Neuronal stem cell (in vitro differentiated cells): ENCODE data around the gene POLR3A.

ENCODE experiments used
- DNase-seq: peaks from one replicate; pipeline ENCODE4 v3.0.0-alpha.2; 2013; ENCODE audit warnings: low spot score
- H2AFZ ChIP-seq: one replicate; pipeline ENCODE4 v1.6.1; 2013; ENCODE audit warnings: mild to moderate bottlenecking, low read length, inconsistent platforms
- H2AK5ac ChIP-seq: 2 replicates; pipeline ENCODE4 v1.6.1; 2013; ENCODE audit warnings: low read depth, mild to moderate bottlenecking, inconsistent platforms, low read length, moderate library complexity, mixed read lengths
- H2BK120ac ChIP-seq: 2 replicates; pipeline ENCODE4 v1.6.1; 2013; ENCODE audit warnings: low read depth, mild to moderate bottlenecking, inconsistent platforms, low read length, moderate library complexity, mixed read lengths
- H2BK12ac ChIP-seq: one replicate; pipeline ENCODE4 v1.6.1; 2013; ENCODE audit warnings: low read length, inconsistent platforms
- H2BK15ac ChIP-seq: 2 replicates; pipeline ENCODE4 v1.6.1; 2013; ENCODE audit warnings: mild to moderate bottlenecking, low read length, inconsistent platforms, mixed read lengths
- H2BK5ac ChIP-seq: one replicate; pipeline ENCODE4 v1.6.1; 2013; ENCODE audit warnings: inconsistent platforms, mild to moderate bottlenecking, low read length, moderate library complexity
- H3K14ac ChIP-seq: one replicate; pipeline ENCODE4 v1.6.1; 2013; ENCODE audit warnings: low read length, inconsistent platforms
- H3K18ac ChIP-seq: 2 replicates; pipeline ENCODE4 v1.6.1; 2013; ENCODE audit warnings: low read length, inconsistent platforms
- H3K23ac ChIP-seq: 2 replicates; pipeline ENCODE4 v1.6.1; 2013; ENCODE audit warnings: low read depth, mild to moderate bottlenecking, mixed read lengths, low read length, inconsistent platforms; ENCODE audit not compliant: poor library complexity
- H3K27ac ChIP-seq: replicated peaks from 3 replicates; pipeline ENCODE4 v1.5.1; 2013; ENCODE audit warnings: low read length, inconsistent platforms
- H3K27me3 ChIP-seq, 3 experiments: 2 replicates each; pipeline ENCODE4 v1.6.1; 2013; ENCODE audit warnings: low read length in 3 of 3, mild to moderate bottlenecking in 2 of 3, inconsistent platforms in 1 of 3, low read depth in 1 of 3, mixed read lengths in 1 of 3, moderate library complexity in 1 of 3; ENCODE audit not compliant: control insufficient read depth in 3 of 3, insufficient read depth in 3 of 3
- H3K36me3 ChIP-seq, 2 donors: replicated peaks in 1 of 2; 2 replicates each; pipeline ENCODE4 v1.6.1; 2013; ENCODE audit warnings: low read length in 2 of 2; ENCODE audit not compliant: control insufficient read depth in 2 of 2, insufficient read depth in 2 of 2
- H3K4ac ChIP-seq: 2 replicates; pipeline ENCODE4 v1.6.1; 2013; ENCODE audit warnings: inconsistent platforms, mild to moderate bottlenecking, low read length, moderate library complexity
- H3K4me1 ChIP-seq, 2 donors: 1 replicate in 1 of 2; 2 replicates in 1 of 2; pipeline ENCODE4 v1.6.1; 2013; ENCODE audit warnings: low read length in 2 of 2, low read depth in 1 of 2; ENCODE audit not compliant: control insufficient read depth in 2 of 2, insufficient read depth in 1 of 2
- H3K4me2 ChIP-seq: one replicate; pipeline ENCODE4 v1.6.1; 2013; ENCODE audit warnings: mild to moderate bottlenecking, low read length, inconsistent platforms; ENCODE audit not compliant: insufficient read depth, poor library complexity, severe bottlenecking
- H3K4me3 ChIP-seq, 2 donors: 2 replicates each; pipeline ENCODE4 v1.5.1; 2013; ENCODE audit warnings: low read length in 2 of 2, mild to moderate bottlenecking in 2 of 2, inconsistent platforms in 1 of 2, moderate library complexity in 1 of 2
- H3K79me1 ChIP-seq: one replicate; pipeline ENCODE4 v1.6.1; 2013; ENCODE audit warnings: low read depth, mild to moderate bottlenecking, inconsistent platforms, low read length, moderate library complexity
- H3K9ac ChIP-seq: one replicate; pipeline ENCODE4 v1.6.1; 2013; ENCODE audit warnings: mild to moderate bottlenecking, low read depth, low read length, inconsistent platforms; ENCODE audit not compliant: poor library complexity
- H3K9me3 ChIP-seq, 2 donors: replicated peaks in 1 of 2; 2 replicates each; pipeline versions ENCODE3 to v1.6.1; 2013; ENCODE audit warnings: low read length in 2 of 2, mild to moderate bottlenecking in 2 of 2, inconsistent platforms in 1 of 2, low read depth in 1 of 2, mixed read lengths in 1 of 2, moderate library complexity in 1 of 2; ENCODE audit not compliant: control insufficient read depth in 2 of 2, insufficient read depth in 1 of 2
- H4K8ac ChIP-seq: one replicate; pipeline ENCODE4 v1.6.1; 2013; ENCODE audit warnings: low read depth, mild to moderate bottlenecking, inconsistent platforms, low read length, moderate library complexity
- H4K91ac ChIP-seq: one replicate; pipeline ENCODE4 v1.6.1; 2013; ENCODE audit warnings: low read length, low read depth, mild to moderate bottlenecking, inconsistent platforms; ENCODE audit not compliant: poor library complexity
- WGBS, 2 donors: extraction: QIAGEN DNeasy Blood & Tissue Kit; methylation state at CpG; one replicate each; pipeline ENCODE4 v1.1.7; 2013; ENCODE audit warnings: missing lambda C conversion rate in 2 of 2, mixed read lengths in 1 of 2; ENCODE audit not compliant: insufficient read length in 2 of 2, insufficient replicate concordance in 1 of 2; ENCODE audit errors: extremely low coverage in 2 of 2; 5-methylcytosine and 5-hydroxymethylcytosine counted together

POLR3A gene

DNA sequence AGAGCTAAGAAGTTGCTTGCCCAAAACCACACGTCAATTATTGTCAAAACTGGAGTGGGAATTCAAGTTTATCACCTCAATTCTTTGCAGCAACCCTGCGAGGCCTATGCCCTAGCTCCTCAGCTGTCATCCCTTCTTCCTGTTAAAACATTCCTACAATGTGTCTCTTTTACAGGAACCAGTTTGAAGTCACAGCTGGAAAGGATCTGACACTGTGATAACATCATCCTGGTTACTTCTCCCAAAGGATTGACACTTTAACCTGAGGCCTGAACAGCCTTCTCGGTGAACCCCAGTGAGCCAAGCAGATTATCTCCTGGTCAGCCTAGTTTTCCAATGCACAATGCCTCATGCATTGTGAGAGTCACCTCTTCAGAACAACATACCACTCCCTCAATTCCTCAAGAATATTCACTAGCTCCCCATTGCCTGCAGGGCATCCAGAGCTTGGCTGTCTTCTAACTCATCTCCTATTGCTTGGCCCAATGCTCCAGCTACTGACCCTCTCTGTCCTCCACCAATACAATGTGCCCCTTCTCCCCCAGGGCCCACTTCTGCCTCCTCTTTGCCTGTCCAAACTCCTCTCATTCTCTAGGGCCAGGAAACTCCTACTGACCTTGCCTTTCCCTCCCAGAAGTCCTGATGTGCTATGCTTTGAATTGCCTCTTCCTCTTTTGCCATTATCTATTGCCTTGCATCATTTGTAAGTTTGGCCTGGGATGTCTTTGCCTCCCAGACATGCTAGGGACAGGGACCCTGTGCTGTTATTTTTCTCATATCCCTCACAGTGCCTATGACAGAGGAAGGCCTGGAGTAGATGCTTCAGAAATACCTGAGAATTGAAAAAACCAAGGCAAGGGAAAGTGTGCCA is 92.4 kb downstream of the POLR3A start:
- Histone ChIP-seq H3K4ac (no peak overlapping the region), H2AFZ (no peak overlapping the region), H2AK5ac (no peak overlapping the region), H2BK120ac (no peak overlapping the region), H3K4me1 (peaks cover 0 to 3% of the 10 kb centered on the region in 2 donors), H3K9me3 (peaks cover 0 to 2% of the 10 kb centered on the region in 2 donors), H3K79me1 (no peaks in the 10 kb centered on the region), H3K27ac (no peak overlapping the region), H4K91ac (no peak overlapping the region), H3K9ac (no peak overlapping the region), H3K27me3 (no peaks in the 10 kb centered on the region), H2BK5ac (no peak overlapping the region), H3K23ac (no peak overlapping the region), H3K4me2 (no peak overlapping the region), H2BK12ac (no peak overlapping the region), H3K36me3 (no peaks in the 10 kb centered on the region), H2BK15ac (no peak overlapping the region), H3K14ac (no peak overlapping the region), H3K18ac (no peak overlapping the region), H4K8ac (no peak overlapping the region), H3K4me3 (no peak overlapping the region)
- no peak for DNase-seq
- no CpG with 5 or more reads among the region's 3 CpGs for WGBS, 2 donors

DNA sequence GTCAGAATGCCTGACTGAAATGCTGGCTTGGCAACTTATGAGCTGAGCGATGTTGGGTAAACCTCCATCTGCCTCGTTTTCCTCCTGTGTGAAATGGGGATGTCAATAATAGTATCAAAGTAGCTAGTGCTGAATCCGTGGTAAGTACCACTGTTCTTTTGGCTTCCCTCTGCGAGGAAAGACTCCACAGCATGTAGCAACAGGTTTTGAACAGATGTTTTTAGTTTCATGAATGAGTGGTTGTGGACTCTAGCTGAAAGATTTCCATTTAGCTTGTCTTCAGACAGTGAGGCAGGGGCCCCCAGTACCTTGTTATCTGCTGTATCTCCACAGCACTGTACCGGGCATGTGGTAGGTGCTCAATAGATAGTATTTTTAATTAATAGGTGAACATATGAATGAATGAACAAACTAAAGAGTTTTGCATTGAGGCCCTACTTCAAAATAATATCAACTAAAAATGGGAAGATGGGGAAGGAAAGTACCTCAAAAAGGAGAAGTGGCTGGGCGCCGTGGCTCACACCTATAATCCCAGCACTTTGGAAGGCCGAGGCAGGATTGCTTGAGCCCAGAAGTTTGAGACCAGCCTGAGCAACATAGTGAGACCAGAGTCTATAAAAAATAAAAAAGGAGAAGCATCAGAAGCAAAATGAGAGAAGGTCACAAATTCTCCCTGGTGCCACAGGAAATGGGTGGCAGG is 97.1 kb downstream of the POLR3A start:
- no peak overlapping the region for H4K8ac ChIP-seq
- H3K4me2 ChIP-seq = no peak overlapping the region
- no peak overlapping the region for H2BK120ac ChIP-seq
- peaks cover 3 to 6% of the 10 kb centered on the region in 2 donors for H3K4me1 ChIP-seq
- H2BK15ac ChIP-seq = no peak overlapping the region
- no peak overlapping the region for H3K9ac ChIP-seq
- H3K4ac ChIP-seq = no peak overlapping the region
- no peaks in the 10 kb centered on the region for H3K79me1 ChIP-seq
- no peak overlapping the region for H3K23ac ChIP-seq
- peaks cover 0 to 7% (median 0%) of the 10 kb centered on the region in 3 experiments for H3K27me3 ChIP-seq
- no peak overlapping the region for H4K91ac ChIP-seq
- no peak overlapping the region for H3K18ac ChIP-seq
- no peak overlapping the region for H3K27ac ChIP-seq
- no peak overlapping the region for H2AFZ ChIP-seq
- H3K9me3 ChIP-seq = peaks cover 0 to 2% of the 10 kb centered on the region in 2 donors
- no peaks in the 10 kb centered on the region for H3K36me3 ChIP-seq
- no peak overlapping the region for H2BK5ac ChIP-seq
- DNase-seq = no peak
- no peak overlapping the region for H2AK5ac ChIP-seq
- no peak overlapping the region for H3K4me3 ChIP-seq
- no CpG with 5 or more reads among the region's 8 CpGs for WGBS, 2 donors
- H2BK12ac ChIP-seq = no peak overlapping the region
- no peak overlapping the region for H3K14ac ChIP-seq

DNA sequence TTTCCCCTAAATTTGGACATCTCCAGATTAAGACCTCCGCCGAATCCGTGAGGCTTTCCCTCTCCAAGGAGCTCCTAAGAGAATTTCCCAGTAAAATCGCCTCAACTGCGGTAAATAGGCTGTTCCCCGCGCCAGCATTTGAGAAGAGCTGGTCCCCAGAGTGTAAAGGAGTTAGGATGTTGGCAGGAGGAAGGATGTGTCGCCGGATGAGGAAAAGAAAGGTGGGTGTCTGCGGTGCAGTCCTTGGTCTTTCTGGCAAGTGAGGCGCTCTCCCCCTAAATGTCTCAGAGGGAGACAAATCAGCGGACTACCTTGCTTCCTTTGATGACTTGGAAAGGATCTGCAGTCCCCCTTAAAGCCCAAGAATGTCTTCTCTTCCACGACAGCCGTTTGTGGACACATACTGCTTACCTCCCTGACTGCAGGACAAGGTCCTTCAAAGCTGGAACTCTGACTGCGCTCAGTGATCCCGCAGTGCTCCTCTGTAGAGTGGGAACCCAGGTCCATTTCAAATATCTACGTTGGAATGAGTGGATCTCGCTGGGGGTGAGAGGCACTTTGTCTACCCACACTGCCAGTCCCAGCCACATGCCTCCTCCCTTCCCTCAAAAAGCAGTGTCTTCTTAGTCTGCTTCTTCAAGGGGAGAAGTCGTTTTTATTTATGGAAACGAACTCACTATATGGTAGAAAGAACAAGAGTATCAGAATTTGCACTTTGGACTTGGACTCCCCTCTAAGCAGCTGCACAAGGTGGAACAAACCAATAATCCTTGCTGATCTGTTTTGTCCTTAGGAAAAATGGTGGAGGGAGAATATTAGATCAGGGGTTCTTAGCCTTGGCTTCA is 101.7 kb downstream of the POLR3A start:
- Histone ChIP-seq H2AK5ac (peak overlapping the region; percentile 8), H2BK15ac (peak overlapping the region; percentile 4), H3K23ac (no peak overlapping the region), H2BK12ac (no peak overlapping the region), H3K4ac (no peak overlapping the region), H3K14ac (no peak overlapping the region), H2BK120ac (peak overlapping the region; percentile 40), H3K79me1 (peaks cover 9% of the 10 kb centered on the region), H3K9me3 (no peaks in the 10 kb centered on the region), H3K27ac (no peak overlapping the region), H3K4me1 (peaks cover 11 to 15% of the 10 kb centered on the region in 2 donors), H2AFZ (peak overlapping the region; percentile 91), H3K4me3 (peak overlapping the region; percentile 96 to 99), H2BK5ac (no peak overlapping the region), H3K18ac (peak overlapping the region; percentile 99), H3K36me3 (peaks cover 0 to 5% of the 10 kb centered on the region in 2 donors), H3K4me2 (peak overlapping the region; percentile 74), H3K9ac (no peak overlapping the region), H4K91ac (no peak overlapping the region), H4K8ac (no peak overlapping the region), H3K27me3 (peaks cover 0 to 7% (median 0%) of the 10 kb centered on the region in 3 experiments)
- no CpG with 5 or more reads among the region's 20 CpGs for WGBS, 2 donors
- peak; percentile 14 for DNase-seq
